ENCODE results near the gene PLXNC1. TPM values are rescaled to one million over a fixed set of nuclear protein-coding genes. Genes with fewer than 3 reads are reported as not detected.

Gene PLXNC1
- polyA plus RNA-seq, 1 donor (not counting 4 experiments of a cell fraction or from before 2014, with no cell fraction given), result 0.17 TPM

DNA sequence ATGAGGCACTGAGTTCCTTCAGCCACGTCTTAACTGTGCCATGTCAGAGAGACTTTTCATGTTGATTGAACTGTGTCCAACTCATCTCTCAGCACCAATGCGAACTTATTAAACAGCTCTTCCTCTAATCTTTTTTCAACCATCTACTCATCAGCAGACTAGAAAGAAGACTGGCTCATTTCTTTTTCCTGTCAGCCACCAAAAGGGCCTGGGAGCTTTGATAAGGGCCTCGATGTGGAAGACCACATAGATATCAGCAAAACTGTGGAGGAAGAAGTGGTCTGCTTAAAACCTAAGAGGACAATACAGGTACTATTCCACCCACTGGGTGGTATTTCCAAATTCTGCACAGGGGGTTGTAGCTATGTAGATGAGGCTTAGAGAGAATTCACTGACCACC lies 3.6 kb upstream of the PLXNC1 start:
- no peak overlapping the region for H3K9ac ChIP-seq (ENCODE audit: control insufficient read depth, extremely low read depth, insufficient read depth, low read length)
- no peaks in the 10 kb centered on the region for H4K20me1 ChIP-seq (ENCODE audit: control insufficient read depth, extremely low read depth, insufficient read depth, low read length)
- dilution Hi-C loops (cut with MboI; ENCODE audit: extremely low pct_ligation_motif_present, low sequenced_read_pairs), result no loop called here
- H2AFZ ChIP-seq (ENCODE audit: control insufficient read depth, low read length), result no peak overlapping the region
- no peaks in the 10 kb centered on the region for H3K79me2 ChIP-seq (ENCODE audit: control insufficient read depth, insufficient read depth, low read length)
- no peak for DNase-seq (ENCODE audit: low read depth, low spot score)
- H3K9me3 ChIP-seq (ENCODE audit: control insufficient read depth, low read depth, low read length), result no peaks in the 10 kb centered on the region
- H3K27ac ChIP-seq (ENCODE audit: control insufficient read depth, insufficient read depth, low read length), result no peak overlapping the region
- no peaks in the 10 kb centered on the region for H3K4me1 ChIP-seq (ENCODE audit: control insufficient read depth, extremely low read depth, insufficient read depth, low read length)
- H3K27me3 ChIP-seq (ENCODE audit: control insufficient read depth, extremely low read depth, insufficient read depth, low read length), result peaks cover 48% of the 10 kb centered on the region
- no peaks in the 10 kb centered on the region for H3K36me3 ChIP-seq (ENCODE audit: control insufficient read depth in 2 of 2, extremely low read depth in 1 of 2, insufficient read depth in 2 of 2, low read length in 2 of 2)
- no peak overlapping the region for H3K4me3 ChIP-seq (ENCODE audit: control insufficient read depth in 2 of 3, extremely low read depth in 1 of 3, insufficient read depth in 2 of 3, low read depth in 1 of 3, low read length in 3 of 3)
- no peak for FAIRE-seq
- no peaks in the 10 kb centered on the region for H3K9me1 ChIP-seq (ENCODE audit: control insufficient read depth, extremely low read depth, insufficient read depth, low read length)
- no peak for TF ChIP-seq EZH2 (IDR thresholded peaks at IDR 0.05; ENCODE audit: low read length)
- TF ChIP-seq, protein P1, sequence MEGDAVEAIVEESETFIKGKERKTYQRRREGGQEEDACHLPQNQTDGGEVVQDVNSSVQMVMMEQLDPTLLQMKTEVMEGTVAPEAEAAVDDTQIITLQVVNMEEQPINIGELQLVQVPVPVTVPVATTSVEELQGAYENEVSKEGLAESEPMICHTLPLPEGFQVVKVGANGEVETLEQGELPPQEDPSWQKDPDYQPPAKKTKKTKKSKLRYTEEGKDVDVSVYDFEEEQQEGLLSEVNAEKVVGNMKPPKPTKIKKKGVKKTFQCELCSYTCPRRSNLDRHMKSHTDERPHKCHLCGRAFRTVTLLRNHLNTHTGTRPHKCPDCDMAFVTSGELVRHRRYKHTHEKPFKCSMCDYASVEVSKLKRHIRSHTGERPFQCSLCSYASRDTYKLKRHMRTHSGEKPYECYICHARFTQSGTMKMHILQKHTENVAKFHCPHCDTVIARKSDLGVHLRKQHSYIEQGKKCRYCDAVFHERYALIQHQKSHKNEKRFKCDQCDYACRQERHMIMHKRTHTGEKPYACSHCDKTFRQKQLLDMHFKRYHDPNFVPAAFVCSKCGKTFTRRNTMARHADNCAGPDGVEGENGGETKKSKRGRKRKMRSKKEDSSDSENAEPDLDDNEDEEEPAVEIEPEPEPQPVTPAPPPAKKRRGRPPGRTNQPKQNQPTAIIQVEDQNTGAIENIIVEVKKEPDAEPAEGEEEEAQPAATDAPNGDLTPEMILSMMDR (optimal IDR thresholded peaks at IDR 0.05 in 1 of 3, IDR thresholded peaks at IDR 0.05 in 1 of 3, conservative IDR thresholded peaks at IDR 0.05 in 1 of 3; ENCODE audit: extremely low read depth in 1 of 3, insufficient read depth in 2 of 3, low read length in 3 of 3), result no peak
- no peak overlapping the region for H3K4me2 ChIP-seq (ENCODE audit: control insufficient read depth, extremely low read depth, insufficient read depth, low read depth, low read length)

DNA sequence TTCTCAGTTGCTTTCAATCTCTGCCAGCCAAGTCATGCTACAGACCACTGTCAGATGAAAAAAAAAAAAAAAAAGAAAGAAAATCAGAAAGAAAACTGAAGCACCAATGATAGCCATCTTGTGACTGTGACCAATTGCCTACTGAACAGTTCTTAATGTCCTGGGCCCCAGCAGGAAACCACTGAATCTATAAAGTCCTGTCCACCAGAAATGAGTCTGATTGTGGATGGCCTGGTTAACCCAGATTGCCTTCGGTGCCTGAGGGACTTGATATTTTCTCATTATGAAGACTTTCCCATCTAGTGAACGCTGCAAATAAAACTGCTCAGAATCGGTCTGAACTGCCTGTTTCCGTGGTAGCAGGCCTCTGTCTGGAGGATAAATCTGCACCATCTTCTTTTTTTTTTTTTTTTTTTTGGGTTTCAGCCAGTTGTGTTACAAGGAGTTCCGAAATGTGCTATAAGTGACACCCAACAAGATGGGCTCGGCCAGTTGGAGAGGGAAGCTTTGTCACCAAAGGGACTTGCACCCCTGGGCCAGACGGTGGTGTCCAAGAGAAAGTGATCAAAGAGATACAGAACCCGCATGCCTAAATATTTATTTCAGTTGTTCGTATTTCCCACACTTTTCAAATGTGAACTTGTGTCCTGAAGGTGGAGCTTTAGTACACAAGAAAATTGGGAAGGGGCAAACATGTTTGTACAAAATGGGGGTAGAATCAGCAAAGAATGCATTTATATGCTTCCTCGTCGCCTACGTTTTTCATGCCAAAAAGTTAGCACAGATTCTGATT lies 3.0 kb upstream of the PLXNC1 start:
- no peak for DNase-seq (ENCODE audit: low read depth, low spot score)
- Histone ChIP-seq H2AFZ (ENCODE audit: control insufficient read depth, low read length) (no peak overlapping the region), H3K9me3 (ENCODE audit: control insufficient read depth, low read depth, low read length) (no peaks in the 10 kb centered on the region), H3K4me3 (ENCODE audit: control insufficient read depth in 2 of 3, extremely low read depth in 1 of 3, insufficient read depth in 2 of 3, low read depth in 1 of 3, low read length in 3 of 3) (no peak overlapping the region), H3K27me3 (ENCODE audit: control insufficient read depth, extremely low read depth, insufficient read depth, low read length) (peaks cover 54% of the 10 kb centered on the region), H3K36me3 (ENCODE audit: control insufficient read depth in 2 of 2, extremely low read depth in 1 of 2, insufficient read depth in 2 of 2, low read length in 2 of 2) (no peaks in the 10 kb centered on the region), H3K27ac (ENCODE audit: control insufficient read depth, insufficient read depth, low read length) (no peak overlapping the region), H4K20me1 (ENCODE audit: control insufficient read depth, extremely low read depth, insufficient read depth, low read length) (no peaks in the 10 kb centered on the region), H3K4me1 (ENCODE audit: control insufficient read depth, extremely low read depth, insufficient read depth, low read length) (no peaks in the 10 kb centered on the region), H3K9ac (ENCODE audit: control insufficient read depth, extremely low read depth, insufficient read depth, low read length) (no peak overlapping the region), H3K9me1 (ENCODE audit: control insufficient read depth, extremely low read depth, insufficient read depth, low read length) (no peaks in the 10 kb centered on the region), H3K4me2 (ENCODE audit: control insufficient read depth, extremely low read depth, insufficient read depth, low read depth, low read length) (no peak overlapping the region), H3K79me2 (ENCODE audit: control insufficient read depth, insufficient read depth, low read length) (no peaks in the 10 kb centered on the region)
- TF ChIP-seq, protein P1 (optimal IDR thresholded peaks at IDR 0.05 in 1 of 3, IDR thresholded peaks at IDR 0.05 in 1 of 3, conservative IDR thresholded peaks at IDR 0.05 in 1 of 3; ENCODE audit: extremely low read depth in 1 of 3, insufficient read depth in 2 of 3, low read length in 3 of 3), result peak in 1 of 3 experiments; percentile 11
- TF ChIP-seq EZH2 (IDR thresholded peaks at IDR 0.05; ENCODE audit: low read length), result no peak
- dilution Hi-C loops (cut with MboI; ENCODE audit: extremely low pct_ligation_motif_present, low sequenced_read_pairs), result no loop called here
- no peak for FAIRE-seq
